Stimulated activated CD8-positive, alpha-beta memory T cell treated with anti-CD3 and anti-CD28 coated beads, Interleukin-15, amount 100 ng/mL, for 4 hours (primary cell): Measurements from ENCODE around the gene RBM33.
"Not testable (repeated sequence)": the region's sequence is repeated elsewhere in the genome, so short reads cannot be mapped to it uniquely, and the experiment has no call there.

Experiments used
- DNase-seq, 2 donors: peaks; one replicate each; pipeline ENCODE4 v3.0.0-alpha.2; 2020; ENCODE audit warnings: low read depth in 2 of 2

RBM33 gene, protein sequence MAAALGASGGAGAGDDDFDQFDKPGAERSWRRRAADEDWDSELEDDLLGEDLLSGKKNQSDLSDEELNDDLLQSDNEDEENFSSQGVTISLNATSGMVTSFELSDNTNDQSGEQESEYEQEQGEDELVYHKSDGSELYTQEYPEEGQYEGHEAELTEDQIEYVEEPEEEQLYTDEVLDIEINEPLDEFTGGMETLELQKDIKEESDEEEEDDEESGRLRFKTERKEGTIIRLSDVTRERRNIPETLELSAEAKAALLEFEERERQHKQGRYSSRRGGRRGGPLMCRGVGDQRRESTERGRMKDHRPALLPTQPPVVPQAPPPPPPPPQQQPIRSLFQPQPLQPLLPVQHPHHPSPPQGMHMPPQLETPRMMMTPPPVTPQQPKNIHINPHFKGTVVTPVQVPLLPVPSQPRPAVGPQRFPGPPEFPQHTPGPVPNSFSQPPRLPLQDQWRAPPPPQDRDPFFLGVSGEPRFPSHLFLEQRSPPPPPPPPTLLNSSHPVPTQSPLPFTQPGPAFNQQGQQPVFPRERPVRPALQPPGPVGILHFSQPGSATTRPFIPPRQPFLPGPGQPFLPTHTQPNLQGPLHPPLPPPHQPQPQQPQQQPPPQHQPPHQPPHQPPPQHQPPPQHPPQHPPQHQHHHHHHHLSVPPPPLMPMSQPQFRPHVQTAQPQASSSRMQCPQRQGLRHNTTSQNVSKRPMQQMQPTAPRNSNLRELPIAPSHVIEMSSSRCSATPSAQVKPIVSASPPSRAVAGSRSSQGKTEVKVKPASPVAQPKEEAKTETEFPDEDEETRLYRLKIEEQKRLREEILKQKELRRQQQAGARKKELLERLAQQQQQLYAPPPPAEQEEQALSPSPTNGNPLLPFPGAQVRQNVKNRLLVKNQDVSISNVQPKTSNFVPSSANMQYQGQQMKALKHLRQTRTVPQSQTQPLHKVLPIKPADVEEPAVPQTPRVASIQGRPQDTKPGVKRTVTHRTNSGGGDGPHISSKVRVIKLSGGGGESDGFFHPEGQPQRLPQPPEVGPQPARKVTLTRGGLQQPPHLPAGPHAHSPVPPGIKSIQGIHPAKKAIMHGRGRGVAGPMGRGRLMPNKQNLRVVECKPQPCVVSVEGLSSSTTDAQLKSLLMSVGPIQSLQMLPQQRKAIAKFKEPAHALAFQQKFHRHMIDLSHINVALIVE

DNA sequence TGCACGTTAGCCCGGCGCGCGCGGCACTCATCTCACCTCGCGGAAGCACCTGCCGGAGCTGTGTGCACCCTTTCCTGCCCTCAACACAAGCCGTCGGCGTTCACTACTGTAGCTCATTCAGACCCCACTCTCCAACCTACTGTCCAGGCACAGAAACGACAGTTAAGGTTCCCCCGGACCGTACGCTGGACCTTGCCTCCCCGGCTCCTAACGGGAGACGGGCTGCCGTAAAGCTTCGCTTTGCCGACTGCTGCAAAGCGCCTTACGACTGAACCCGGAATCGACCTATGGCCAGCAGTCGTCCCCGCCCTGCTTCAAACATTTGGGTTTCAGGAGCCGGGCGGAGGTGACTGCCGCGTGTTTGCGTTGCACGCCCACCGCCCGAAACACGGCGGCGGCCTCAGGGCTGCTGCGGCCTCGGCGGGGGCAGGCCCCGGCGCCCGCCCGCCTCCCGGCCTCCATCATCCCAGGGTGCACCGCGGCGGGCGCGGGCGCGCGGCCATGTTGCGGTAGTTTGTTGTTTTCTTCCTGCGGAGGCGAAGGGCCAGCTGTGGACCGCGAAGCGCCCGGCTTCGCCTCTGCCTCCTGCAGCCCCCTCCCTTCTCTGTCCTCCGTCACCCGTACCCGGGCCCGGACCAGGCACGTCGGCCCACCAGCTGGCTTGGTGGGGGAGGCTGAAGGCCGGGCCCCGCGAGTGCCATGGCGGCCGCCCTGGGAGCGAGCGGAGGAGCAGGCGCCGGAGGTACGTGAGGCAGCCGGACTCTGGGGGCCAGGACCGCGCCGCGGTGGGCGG is at the start of gene RBM33:
TSS of gene RBM33 (plus strand) at position 484 of the 793 bp plus-strand sequence. CDS start at position 700, 216 bp downstream.
- DNase-seq, result peak; percentile 60 to 66

DNA sequence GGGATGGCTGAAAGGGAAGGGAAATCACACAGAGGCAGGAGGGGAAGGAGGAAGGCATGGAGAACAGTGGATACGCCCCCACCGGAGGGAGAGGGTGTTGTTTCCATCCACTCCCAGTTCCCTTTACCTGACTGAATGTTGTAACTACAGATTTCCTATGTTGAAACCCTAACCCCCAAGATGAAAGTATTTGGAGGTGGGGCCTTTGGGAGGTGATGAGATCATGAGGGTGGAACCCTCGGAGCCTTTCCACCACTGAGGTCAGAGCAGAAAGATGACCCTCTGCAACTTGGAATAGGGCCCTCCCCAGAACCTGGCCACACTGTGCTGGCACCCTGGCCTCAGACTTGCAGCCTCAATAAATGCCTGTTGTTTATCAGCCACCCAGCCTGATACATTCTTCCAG is 49.5 kb upstream of the RBM33 start:
- no peak for DNase-seq

DNA sequence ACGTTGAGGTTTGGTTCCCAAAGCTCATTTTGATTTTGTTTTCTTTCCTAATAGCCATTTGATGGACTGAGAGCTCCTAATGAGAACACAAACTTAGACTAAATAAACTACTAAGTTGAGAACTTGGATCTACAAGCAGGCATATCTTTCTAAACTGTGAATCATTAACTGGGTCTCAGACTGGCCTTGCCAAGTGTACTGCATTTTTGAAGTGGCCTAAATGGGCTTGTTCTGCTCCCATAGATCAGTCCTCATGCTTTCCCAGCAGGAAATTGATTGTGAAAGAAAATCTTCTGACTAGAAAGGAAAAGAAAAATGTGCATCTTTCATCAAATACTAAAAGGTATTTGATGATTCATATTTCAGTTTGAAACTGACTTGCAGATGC is 46.7 kb upstream of the RBM33 start:
- no peak for DNase-seq

DNA sequence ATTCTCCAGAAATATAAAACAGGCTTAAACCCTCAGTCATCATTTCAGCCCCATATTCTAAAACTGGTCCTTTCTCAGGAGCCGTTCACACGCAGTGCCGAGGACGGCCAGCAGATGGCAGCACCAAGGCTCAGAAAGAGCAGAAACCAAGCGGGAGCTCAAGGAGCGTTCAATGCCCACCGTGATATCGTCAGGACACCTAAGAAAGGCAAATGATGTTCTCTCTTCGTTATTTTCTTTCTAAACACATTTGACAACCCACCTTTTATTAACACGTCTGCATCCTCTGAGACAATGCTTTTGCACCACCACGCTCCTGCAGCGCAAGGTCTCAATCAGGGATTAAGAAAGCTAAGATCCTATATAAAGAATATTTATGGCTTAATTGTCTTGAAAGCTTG is 45.7 kb upstream of the RBM33 start:
- peak; percentile 46 to 62 for DNase-seq

DNA sequence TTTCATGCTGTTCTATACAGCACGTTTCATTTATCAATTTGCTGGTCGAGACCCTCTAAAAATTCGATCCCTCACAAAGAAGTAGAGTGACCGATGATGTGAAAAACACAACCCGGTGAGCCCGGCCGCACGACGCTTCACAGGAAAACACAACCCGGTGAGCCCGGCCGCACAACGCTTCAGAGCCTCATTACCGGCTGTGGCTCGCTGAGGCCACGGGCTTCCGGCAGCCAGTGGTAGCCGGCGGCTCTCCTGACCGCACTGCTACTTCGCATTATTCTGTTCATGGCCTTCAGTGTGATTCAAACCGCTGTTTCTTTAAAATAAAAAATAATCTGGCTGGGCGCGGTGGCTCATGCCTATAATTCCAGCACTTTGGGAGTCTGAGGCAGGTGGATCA is 42.3 kb upstream of the RBM33 start:
- no peak for DNase-seq

DNA sequence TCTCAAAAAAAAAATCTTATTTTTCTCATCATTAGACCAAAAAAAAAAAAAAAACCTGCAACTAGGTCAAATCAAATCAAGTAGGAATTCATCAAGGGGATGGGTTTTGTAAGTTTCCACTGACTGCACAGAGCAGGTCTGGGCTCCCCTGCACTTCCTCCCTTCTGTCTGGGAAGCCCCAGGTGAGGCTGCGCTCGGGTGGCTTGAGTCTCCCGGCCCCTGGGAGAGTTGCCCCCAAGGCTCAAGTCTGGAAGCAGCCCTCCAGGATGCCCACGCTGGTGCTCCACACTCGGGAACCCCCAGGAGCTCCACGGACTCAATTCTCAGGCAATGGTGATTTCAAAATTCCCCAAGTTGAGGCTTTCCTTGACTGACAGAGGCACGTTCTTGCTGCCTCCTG is 41.7 kb upstream of the RBM33 start:
- no peak for DNase-seq

DNA sequence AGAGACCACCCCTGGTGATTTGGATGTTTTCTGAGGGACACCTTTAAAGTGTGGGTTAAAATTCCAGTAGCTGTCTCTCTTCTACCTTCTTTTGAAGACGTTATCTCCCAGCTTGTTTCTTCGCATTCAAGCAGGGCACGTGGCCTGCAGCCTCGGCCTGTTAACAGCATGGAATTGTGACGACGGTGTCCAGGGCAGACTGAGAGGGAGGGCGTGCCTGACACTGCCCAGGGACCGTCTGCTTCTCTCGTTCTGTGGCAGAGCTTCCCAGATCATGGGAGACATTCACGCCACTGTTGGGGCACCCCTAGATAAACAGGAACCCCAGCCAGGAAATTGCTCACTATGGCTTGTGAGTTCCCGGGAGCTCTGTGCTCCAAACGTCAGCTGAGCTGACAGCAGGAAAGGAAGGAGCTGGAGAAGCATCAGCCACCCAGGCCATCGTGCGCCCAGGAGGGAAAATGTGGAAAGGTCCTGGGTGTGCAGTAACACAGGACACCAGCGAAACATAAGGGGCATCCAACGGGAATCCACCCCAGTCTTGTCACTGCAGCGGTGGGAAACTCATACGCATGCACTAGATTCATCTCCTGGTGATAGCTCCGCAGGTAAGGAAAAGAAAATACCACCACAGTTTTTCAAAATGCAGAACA is 41.1 kb upstream of the RBM33 start:
- DNase-seq, result no peak

DNA sequence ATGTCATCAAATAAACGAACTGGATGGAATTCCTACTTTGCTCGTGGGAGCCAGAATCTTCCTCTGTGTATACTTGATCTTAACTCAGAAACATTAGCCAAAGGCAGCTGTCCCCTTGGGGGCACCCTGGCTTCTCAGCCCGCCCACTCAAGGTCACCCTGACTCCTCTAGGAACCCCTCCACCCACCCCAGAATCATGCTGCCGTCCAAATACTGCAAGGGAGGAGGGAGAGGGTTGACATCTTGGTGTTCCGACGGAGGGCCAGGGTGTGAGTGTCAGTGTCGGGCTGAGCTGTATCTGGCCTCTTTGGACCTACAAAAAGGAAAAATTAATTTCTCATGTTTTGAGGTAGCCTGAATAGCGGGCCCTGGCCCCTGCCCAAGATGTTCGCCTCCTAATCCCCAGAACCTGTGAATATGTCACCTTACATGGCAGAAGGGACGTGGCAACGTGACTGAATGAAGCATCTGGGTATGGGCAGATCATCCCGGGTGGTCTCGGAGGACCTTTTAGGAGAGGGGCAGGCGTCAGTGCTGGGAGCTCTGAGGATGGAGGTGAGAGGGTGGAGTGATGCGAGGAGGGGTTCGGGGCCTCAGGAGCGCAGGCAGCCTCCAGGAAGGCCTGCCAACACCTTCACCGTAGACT is 40.5 kb upstream of the RBM33 start:
- no peak for DNase-seq

DNA sequence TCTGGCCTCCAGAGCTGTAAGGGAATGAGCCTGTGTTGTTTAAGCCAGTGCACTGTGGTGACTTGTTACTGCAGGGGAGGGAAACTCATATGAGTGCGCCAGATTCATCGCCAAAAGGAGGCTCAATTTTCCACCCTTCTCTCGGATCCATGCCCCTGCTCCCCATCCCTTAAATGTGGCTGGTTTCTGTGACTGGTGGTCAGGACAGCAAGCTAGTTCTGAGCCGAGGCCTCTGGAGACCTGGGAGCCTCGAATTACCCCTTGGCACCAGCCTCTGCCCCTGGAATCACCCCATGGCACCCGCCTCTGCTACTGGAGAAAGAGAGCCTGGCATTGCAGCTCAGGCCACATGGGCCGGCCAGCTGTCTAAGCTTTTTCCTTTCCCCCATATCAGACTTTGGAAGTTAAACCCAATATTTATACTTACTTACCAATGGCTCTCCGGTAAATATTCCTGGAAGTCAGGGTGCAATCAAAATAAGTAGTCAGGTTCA is 39.9 kb upstream of the RBM33 start:
- DNase-seq, result no peak

DNA sequence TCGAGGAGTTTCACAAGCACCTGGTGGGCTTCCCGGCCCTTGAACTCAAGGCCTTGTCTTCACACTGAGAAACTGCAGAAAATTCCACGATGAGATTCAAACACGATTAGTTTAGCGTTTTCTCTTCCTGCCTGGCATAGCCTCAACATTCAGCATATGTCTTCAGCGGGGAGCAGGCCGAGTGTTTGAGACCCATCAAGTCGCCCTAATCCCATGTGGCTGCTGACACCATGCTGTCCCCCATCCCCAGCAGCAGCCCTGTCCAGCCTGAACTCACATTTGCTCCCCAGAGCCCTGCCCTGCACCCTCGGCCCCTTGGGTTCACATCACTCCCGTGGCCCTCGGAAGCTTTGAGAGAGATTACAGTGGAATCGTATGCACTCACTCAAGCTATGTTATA is 35.3 kb upstream of the RBM33 start:
- no peak for DNase-seq

DNA sequence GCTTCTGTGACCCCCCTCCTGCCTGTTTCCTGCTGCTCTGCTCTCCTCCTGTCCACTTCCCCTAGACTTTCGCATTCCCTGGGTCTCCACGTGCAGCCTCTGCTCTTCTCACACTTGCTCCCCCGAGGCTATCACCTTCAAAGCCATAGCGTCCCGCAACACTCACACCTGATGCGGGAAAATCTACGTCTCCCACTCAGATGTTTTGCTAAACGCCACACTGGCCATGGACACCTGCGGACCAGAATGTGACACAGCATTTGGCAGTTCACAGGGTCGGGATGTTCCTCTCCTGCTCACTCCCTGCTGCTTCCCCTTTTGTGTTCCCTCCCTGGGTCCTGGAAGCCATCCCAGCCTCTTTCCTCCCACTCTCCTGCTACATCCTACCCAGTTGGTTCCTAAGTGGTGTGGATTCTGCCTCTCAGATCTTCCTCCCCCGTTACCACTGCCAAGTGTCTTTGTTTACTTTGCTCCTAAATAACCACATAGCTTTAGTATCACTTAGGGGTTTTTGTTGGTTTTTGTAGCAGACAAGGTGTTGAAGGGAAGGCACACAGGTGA is 33.7 kb upstream of the RBM33 start:
- no peak for DNase-seq

DNA sequence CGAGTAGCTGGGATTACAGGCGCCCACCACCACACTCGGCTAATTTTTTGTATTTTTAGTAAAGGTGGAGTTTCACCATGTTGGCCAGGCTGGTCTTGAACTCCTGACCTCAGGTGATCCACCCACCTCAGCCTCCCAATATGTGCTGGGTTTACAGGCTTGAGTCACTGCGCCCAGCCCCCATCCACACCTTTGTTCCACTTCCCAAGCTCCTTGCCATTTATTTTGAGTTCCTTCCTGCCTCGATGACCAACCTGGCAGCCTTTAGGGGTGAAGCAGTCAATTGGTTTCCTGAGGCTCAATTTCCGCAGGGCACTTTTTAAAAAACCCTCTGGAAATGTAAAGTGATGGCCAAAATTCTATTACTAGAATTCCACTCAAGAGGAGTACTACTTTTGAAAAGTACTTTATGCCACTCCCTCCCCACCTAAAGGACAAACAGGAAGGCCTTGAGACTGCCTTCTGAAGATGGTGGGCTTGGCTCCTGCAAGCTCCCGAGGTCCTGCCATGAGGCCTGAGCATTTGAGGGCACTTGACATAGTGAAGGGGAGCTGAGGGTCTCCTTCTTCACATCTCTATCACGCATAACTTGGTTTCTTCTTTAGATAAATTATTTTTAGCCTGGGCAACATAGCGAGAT is 32.5 kb upstream of the RBM33 start:
- DNase-seq, result no peak

DNA sequence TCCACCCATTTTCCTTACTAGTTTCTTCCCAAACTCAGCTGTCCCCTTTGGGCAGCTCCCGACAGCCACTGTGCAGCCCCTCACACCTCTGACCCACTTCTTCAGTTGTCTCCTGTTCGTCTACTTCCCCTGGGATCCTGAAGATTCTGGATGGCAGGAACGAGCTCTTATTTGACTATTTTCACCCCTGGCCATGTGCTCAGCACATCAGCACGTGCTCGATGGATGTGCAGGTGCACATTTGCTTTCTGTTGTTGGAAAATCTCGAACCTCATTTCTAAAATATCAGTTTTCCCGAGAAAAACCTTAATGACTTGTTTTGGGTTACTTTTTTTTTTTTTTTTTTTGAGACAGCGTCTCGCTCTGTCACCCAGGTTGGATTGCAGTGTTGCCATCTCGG is 31.8 kb upstream of the RBM33 start:
- DNase-seq, result no peak

DNA sequence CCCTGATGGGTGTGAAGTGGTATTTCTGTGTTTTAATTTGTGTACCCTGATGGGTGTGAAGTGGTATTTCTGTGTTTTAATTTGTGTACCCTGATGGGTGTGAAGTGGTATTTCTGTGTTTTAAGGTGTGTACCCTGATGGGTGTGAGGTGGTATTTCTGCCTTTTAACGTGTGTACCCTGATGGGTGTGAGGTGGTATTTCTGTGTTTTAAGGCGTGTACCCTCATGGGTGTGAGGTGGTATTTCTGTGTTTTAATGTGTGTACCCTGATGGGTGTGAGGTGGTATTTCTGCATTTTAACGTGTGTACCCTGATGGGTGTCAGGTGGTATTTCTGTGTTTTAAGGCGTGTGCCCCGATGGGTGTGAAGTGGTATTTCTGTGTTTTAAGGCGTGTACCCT is 29.4 kb upstream of the RBM33 start:
- DNase-seq, result not testable (repeated sequence)

DNA sequence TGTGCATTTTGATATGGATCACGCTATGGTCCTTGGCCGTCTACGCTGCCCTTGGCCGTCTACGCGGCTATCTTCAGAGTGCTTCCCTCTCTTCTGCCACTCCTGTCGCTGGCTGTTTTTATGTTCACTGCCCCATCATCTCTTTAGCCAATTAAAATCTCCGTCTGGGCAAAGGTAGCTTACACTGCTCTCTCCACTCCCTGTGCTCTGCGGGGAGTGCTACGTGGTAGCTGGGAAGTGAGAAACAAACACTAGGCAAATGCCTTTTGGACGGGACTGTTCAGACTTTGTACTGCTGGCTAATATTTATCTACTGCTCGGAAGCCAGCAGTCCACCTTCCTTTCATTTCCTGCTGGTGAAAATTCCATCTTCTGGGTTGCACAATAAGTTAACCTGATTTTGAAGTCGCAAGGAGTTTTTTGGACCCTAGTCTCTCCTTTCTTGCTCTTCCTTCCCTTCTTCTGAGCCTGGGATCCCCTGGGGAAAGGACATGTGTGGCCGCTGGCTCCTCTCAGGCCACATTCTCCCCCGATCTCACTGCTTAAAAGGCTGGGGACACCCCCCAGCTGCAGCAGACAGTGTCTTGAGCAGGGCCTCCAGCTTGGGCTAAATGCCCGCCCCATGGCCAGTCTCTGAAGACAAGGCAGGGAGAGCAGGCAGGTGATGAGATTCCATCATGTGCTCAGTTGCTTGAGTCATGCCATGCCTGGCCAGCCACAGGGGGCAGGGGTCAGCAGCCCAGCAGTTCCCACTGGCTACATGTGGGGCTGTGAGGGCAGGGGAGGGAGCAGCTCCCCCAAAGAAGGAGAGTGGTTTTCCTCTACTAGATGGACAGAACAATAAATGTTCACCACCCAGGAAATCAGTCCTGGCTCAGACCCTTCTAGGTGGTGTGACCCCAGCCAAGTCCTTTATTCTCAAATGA is 25.5 kb upstream of the RBM33 start:
- no peak for DNase-seq

DNA sequence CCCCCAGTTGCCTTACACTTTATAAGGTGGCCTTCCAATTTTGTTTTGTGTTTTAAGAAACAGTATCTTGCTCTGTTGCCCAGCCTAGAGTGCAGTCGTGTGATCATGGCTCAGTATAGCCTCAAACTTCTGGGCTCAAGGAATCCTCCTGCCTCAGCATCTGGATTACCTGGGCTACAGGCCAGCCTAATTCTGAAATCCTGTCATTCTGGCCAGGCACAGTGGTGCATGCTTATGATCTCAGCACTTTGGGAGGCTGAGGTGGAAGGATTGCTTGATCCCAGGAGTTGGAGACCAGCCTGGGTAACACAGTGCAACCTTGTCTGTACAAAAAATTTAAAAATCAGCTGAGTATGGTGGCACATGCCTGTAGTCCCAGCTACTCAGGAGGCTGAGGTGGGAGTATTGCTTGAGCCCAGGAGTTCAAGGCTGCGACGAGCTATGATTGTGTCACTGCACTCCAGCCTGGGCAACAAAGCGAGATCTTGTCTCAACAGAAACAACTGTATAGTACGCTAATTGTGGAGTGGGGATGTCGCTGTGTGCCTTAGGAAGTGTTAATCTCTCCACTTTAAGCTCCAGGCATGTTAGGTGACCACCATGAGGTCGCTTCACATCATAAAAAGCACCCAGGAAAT is 24.7 kb upstream of the RBM33 start:
- DNase-seq, result no peak

DNA sequence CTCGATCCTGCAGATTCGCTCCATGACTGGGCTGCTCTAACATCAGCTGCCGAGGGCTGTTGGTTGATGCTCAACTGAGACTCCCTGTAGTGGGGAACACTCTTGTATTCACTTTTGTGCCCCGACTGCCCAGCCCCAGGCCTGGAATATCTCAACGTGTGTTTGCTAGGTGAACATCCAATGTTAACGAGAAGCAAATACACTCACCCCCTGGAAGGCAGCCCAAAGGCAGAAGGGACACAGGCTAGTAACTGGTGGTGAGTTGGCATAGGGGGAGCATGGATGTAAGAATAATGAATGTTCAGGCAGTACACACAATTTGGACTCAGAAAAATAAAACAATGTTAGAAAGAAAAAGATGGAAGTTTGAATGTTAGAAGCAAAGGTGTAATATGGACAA is 24.0 kb upstream of the RBM33 start:
- no peak for DNase-seq

DNA sequence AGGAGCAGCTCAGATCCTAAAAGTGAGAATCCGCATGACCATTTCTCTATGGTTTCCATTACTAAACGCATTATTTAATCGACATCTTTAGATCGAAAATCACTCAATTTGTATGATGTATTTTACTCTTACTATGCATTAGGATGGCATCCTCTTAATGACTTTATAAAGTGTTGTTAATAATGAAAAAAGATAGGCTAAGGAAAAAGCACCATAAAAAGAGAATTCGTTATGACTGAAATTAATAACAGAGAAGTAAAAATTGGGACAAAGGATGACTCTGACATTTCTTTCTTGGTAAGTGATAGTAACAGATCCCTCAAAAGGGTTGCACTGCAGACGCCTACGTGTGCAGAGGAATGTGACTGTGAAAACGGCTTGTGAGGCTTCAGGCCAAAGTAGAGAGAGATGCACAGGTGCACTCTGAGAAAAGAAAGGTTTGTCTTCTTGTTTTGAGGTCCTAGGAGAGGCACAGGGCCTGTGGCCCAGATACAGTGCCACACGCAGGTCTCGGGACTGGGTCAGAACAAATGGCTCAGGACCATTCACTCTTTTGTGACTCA is 23.0 kb upstream of the RBM33 start:
- no peak for DNase-seq
